Suppressor macrophage (primary cell): ENCODE data around the gene SCAF4.
A peak's percentile ranks its signal among the peaks of the same experiment; 100 is the strongest.
"Not testable (repeated sequence)": the region's sequence is repeated elsewhere in the genome, so short reads cannot be mapped to it uniquely, and the experiment has no call there.

Source experiments
- DNase-seq, 4 experiments: peaks; one replicate each; pipeline ENCODE4 v3.0.0-alpha.2; 2020 to 2022

Gene SCAF4

DNA sequence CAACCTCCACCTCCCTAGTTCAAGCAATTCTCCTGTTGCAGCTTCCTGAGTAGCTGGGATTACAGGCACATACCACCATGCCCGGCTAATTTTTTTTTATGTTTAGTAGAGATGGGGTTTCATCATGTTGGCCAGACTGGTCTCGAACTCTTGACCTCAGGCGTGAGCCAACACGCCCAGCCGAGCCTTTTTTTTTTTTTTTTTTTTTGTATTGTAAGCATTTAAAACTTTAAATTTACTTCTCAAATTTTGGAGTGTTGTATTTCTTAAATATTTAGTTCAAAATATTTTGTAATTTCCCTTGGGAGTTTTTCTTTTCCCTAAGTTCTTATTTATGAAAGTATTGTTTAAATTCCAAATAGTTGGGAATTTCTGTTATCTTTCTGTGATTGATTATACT is 9.2 kb upstream of the SCAF4 start:
- no peak for DNase-seq

DNA sequence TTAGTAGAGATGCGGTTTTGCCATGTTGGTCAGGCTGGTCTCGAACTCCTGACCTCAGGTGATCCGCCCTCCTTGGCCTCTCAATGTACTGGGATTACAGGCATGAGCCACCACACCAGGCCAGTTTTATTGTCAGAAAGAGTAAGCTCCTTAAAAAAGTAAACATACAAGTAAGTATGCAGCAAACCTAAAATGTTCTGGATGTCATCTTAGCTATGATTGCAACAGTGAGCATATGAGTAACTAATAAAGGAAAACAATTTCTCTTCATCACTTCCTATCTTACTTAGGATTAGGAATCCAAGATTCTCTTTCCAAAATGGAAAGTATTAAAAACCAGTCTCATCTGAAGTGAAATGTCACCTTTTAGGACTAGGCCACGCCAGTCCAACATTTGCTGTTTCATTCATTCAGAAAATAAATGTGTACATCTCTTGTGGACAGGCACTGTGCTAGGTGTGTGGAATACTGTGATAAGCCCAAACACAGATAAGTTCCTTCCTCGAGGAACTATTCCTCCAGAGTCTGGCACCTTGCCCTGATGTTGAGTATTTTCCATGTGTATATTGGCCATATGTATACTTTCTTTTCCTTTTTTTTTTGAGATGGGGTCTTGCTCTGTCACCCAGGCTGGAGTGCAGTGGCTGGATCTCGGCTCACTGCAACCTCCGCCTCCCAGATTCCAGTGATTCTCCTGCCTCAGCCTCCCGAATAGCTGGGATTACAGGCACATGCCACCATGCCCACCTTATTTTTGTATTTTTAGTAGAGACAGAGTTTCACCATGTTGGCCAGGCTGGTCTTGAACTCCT is 5.9 kb upstream of the SCAF4 start:
- not testable (repeated sequence) for DNase-seq

DNA sequence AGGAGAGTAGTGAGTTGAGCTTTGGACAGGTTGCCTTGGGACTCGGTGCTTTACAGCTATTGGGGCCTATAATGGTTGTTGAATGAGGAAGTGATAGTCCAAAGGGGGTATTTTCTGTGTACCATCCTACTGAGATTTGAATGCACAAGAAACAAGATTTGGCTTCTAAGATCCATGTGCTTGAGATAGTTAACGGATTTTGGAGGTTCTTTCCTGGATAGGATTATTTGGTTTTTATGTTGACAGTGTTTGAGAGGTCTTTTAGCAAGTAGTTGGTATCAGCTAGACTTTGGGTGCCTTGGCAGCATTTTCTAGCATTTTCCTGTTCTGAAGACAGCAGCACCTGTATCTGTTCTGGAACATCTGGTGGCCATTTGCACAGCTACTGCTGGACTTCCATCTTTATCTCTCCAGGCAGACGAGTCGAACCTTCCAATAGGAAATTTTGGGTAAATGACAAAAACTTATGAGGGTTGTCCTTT is 3.6 kb upstream of the SCAF4 start:
- no peak for DNase-seq

DNA sequence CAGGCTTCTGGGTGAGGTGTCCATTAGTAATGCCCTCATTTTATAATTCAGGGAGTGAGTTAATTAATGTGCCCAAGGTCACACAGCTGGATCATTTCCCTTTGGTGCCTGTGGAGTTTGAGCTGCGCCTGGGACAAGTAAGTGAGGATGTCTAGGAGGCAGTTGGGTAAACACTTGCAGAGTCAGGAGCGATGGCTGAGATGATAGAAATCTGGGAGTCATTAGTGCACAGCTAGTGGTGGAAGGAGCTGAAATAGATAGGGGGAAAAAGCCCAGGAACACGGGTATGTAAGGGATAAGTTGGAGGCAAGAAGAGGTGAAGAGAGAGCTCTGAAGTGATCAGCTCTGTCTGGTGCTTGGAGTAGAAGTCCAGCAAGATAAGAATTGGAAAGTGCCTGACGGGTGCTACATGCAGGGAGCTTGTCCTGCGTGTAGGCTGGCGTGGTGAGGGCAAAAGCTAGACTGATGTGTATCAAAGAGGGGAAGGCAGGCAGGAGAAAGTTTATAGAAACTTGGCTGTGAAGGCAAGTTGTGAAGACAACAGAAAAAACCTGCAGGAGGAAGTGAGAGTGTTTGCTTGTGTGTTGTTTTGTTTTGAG is 1.7 kb upstream of the SCAF4 start:
- DNase-seq = no peak

DNA sequence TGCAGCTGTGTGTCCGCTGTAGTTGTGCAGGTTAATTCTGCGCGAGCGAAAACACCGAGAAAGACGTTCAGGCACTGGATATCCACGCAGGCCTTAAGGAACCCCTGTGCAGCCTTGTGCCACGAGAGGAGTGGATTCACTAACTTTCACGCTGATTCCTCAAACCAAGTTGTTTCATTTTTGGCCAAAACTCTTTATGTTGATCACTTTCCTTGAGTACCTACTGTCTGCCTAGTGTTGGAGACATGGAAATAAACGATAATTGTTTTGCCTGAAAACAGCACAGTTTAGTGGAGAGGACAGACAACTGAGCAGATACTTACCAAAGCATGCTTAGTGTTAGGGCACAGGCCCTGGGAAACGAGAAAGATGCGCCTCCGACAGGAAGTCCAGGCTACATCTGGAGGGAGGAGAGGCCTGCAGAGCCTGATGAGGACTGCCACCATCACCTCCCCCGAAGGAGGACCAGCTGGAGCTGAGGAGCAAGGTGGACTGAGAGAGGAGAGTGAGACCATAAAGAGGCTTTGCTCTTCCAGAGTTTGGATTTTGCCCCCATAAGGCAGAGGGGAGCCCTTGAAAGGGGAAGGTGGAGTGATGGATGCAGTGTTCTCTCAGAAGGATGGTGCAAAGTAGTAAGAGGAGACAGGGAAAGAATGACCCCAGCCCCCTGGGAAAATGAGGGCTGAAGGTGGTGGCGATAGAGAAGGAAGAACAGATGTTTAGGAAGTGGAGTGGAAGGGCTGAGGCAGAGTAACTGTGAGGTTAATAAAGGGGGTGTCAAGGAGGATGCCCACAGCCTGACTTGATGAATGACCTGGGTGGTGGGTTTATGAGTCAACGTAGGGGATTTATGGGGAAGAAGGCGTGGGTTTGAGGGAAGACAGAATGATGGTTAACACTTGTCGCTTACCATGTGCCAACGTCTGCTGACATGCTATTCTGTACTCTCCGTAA is 956 bp upstream of the SCAF4 start:
- DNase-seq = peak in 3 of 4 experiments; percentile 22 to 30 (median 23)

DNA sequence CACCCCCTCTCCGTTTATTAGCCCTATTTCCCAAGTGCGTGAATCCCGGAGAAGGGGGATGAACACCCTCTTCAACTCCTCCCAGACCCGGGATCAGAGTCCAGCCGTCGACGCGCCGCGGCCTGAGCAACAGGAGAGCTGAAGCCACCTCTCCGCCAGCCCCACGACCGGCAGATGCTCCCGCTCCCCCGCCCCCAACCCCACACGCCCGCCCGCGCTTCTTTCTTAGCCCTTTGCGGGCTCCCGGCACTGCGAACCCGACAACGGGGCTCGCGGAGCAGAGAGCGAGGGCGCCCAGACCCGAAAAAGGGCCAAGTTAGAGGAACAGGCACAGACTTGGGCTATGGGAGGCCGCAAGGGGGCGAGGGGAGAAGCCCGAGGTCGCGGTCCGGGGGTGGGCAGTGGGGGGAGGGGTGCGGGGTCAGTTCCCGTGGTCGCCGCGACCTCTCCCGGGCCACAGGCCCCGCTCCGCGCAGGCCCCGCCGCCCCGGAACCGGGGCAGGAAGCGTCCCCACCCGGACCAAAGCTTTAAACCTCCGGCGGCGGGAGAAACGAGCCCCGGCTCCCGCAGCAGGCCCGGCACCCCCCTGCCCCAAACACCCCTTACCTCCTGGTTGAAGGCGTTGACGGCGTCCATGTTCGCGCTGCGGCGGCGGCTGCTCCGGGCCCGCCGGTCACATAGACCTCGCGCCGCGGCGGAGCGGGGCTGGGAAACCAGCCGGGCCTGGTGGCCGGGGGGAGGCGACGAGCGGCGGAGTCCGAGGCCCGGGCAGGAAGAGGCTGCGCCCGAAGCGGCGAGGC is 662 bp downstream of the SCAF4 start:
- DNase-seq = peak; percentile 35 to 74 (median 58)

DNA sequence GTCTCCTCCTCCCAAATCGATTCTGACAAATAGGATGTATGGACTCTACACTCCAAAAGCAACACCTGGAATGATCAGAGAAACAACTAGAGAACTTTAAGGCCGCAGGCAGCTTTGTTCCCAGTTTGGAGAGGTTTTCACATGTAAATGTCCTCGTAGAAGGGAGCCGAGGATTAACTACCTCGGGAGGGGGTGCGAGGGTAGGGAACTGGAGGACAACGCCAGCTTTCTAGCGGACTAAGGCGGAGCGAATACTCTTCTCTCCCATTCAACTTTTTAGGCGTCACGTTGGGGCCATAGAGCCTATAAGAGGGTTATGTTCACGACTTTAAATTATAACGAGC is 1.2 kb downstream of the SCAF4 start:
- DNase-seq = peak in 3 of 4 experiments; percentile 57 to 62 (median 59)

DNA sequence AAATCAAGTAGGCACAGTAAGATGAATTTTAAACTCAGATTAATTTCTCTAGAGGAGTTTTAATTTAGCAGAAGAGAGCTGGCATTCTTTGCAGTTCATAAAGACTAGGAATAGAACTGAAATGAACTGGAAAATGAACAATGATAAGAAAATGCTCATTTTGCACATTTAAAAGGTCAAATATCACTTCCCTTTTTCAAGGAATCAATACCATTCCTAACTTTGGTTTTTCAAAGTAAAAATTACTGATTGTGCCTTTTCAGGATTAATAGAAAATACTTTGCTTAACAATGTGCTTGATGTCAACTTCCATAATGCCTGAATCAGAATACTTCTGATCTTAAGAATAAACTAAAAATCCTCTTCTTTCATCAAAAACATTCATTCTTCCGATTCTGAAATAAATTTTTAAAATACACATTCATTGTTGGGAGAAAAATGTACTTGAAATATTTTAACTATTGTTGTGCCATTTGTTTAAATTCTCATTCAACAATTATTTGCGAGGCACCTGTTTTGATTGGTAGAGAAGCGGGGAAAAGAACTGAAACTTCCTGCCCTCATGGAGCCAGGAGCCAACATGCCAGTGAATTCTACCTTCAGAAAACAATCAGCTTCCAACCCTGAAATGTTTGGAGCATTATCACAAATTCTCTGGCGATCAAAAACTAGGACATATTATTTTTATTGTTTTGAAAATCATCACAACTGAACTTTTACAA is 2.1 kb downstream of the SCAF4 start:
- DNase-seq = no peak

DNA sequence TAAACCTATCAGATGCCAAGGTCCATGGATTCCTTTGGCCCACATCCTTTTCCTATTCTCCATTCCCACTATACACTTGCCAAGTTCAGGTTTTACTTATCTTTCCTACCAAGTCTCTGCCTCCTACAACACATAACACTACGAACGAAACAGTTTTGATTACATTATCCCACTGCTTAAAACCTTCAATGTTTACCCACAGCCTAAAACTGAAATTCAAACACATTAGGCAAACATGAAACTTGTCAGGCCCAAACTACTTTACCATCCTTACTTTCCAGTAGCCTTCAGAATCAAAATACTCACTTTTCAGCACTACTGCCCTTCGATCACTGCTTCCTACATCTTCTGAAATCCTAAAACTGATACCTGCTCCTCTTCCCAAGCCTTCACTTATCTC is 3.0 kb downstream of the SCAF4 start:
- DNase-seq = no peak

DNA sequence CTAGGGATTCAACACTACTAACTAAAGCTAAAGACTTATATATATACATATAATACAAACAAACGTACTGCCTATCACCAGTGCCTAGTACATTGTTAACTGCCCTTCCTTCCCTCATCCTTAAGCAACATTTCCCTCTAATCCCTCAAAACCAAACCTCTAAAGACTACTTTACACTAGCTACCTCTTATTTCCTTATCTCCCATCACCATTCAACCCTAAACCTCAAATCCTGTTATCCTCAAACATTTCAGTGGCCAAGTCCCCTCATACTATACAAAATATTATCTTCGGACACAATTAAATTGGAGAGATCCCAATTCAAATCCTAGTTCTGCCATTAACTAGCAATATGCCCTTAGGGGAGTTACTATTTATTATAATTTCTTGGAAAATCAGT is 3.7 kb downstream of the SCAF4 start:
- DNase-seq = no peak

DNA sequence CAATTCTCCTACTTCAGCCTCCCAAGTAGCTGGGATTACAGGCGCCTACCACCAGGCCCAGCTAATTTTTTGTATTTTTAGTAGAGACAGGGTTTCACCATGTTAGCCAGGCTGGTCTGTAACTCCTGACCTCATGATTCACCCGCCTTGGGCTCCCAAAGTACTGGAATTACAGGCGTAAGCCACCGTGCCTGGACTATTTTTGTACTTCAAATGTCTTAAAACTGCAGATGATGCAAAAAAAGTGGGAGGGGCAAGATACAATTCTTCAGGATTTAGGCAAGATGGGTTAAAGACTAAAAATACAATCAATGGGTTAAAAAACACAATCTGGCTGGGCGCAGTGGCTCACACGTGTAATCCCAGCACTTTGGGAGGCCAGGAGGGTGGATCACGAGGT is 4.7 kb downstream of the SCAF4 start:
- DNase-seq = peak in 2 of 4 experiments; percentile 12 to 26

DNA sequence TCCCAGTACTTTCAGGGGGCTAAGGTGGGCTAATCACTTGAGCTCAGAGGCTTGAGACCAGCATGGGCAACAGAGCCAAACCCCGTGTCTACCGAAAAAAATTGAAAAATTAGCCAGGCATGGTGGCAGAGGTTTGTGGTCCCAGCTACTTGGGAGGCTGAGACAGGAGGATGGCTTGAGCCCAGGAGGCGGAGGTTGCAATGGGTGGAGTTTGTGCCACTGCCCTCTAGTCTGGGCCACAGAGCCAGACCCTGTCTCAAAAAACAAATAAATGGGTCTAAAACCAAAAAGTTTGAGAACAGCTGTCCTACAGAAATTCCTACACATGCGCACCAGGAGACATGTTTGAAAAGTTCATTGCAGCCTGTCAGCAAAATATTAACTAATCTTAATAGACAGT is 5.5 kb downstream of the SCAF4 start:
- DNase-seq = no peak

DNA sequence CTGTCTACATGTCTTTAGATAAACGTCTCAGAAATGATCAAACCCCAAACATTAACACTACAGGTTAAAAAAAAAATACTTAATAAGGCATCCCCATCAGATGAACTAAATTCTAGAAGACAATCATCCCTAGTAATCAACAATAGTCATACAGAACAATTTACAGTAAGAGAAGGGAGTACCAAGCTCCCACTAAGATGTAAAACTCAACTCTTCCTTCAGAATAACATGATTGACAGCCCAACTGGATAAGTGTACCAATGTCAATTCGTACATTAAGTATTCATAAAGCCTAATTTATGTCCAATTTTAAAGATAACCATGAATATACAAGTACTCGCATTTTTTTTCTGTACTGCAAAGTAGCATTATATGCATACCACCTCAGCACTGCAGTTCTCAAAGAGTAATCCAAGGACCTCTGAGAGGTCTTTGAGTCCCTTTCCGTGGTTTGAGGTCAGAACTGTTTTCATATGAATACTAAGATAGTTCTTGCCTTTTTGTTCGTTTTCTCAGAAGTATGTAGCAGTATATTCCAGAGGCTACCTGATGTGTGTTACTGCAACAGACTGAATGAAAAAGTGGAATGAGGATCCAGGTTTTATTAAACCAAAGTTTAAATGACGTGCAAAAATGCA is 6.6 kb downstream of the SCAF4 start:
- no peak for DNase-seq

DNA sequence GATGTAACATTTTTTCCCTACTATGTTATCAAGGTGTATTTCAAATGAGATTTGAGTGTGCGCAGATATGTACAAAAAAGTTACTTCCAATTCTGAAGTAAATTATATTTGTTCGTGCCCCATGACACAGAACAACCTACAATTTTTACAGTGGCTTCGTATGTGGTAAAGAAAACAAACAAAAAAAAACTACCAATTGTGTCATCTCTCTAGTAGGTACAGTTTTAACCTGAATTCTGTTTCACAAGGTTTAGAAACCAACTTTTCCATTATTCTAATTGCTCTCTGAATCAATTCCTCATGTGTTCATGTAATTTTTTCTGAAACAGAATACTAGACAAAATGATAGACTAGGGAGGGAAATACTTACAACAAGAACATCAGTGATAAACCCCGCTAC is 7.4 kb downstream of the SCAF4 start:
- DNase-seq = no peak

DNA sequence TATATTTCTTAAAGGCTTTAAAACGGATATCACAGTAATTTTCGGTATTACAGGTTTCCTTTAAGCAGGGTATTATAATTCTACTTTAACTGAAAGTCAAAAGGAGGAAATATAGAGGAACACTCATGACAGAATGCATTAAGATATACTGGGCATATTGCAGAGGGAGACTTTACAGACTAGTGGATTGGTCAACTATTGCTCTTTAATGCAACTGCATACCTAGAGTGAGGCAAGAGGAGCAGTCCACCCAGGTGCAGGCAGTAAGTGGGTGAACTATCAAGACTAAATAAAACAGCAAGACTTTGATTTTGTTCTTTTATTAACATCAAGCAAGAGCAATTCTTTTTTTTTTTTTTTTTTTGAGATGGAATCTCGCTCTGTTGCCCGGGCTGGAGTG is 10.5 kb downstream of the SCAF4 start:
- no peak for DNase-seq

DNA sequence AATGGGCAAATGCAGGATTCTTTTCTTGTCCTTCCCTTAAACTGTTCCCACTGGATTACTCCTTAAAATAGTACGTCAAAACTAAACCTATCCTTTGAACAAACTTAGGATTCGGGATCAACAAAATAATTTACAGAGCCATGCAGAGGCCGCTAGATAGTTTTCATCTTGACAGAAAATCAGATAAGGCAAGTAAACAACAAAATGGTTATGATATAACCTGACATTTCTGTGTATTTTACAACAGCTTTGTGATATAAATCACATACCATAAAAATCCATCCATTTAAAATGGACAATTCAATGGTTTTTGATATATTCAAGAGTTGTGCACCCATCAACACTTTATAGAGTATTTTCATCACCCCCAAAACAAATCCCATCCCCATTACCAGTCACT is 11.2 kb downstream of the SCAF4 start:
- no peak for DNase-seq

DNA sequence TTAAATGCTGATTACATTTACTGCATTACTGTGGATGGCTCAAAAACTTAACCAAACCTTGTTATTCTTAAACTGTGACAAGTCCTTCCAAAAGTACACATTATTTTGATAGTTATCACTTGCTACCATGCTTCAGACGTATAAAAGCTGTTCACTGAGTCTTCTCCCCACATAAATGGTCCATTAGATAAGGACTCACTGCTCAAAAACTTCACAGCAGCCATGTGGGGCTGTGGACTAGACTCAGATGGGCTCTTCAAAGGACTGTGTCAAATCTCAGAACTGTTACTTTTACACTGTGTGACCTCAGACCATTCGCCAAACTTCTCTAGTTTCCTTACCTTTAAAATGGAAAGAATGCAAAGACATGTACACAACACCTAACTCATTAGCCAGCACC is 11.6 kb downstream of the SCAF4 start:
- DNase-seq = no peak

DNA sequence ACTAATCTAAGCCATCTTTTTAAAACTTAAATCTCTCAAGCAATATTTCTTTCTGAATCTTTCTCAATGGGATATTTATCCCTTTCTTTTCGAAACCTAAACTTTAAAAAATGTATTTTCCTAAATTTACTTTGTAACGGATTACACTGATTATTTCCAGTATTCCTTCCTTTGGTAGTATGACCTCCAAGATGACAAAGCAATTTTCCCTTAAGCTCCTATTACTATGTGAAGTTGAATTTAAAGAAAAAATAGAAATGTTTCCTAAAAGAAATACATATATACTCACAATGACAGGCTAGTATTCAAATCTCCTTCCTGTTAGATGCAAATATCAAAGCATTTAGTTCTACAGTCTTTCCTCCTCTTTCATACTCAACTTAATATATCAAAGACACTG is 15.8 kb downstream of the SCAF4 start:
- no peak for DNase-seq

DNA sequence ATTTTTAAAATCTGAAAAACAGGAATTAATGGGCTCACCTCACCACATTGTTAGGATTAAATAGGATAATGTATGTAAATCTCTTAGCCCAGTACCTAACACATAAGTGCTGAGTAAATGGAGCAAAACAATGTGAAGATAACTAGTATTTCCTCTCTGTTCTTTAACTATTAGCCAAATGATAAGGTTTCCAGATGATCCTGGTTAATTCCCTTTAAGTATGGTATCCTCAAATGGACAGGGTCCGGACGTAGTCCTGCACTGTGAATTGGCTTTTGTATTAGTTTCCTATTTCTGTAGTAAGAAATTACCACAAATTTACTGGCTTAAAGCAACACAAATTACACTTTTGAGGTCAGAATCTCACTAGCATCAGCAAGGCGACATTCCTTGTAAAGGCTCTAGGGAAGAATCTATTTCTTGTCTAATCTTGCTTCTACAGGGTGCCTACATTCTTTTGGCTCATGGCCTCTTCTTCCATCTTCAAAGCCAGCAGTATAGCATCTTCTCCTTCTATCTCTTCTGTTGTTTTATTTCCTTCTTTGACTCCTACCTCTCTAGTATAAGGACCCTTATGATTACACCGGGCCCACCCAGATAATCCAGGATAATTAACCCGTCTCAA is 17.1 kb downstream of the SCAF4 start:
- no peak for DNase-seq

DNA sequence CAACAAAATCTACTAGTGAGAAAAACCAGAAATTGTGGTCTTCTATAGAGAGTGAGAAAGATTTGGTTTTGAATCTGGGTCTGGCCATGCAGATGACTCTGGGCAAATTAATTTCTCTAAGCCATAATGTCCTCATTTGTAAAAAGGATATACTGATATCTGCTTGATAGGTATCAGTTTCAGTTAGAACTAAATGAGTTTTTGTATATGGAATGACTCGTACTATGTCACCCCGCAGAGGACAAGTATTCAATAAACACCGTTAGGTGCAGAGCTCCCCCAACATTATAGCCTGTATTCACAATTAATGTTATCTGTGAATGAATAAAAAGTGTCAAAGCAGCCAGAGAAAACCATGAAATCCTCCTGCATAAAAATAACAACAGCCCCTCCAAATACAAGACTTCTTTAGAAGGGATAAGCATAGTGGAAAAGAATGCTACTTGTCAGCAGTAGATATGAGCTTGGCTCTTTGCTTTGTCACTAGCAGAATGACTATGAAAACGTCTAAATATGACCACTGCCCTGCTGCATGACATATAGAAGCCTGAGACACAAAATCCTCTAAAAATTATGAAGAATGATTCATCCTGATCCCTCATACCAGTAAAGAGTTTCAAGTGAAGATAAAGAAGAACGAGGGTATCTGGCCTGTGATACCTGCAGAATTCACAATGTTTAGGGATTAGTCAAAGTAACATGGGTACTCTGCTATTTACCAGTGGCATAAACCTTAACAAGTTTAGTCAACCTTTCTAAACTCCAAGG is 17.8 kb downstream of the SCAF4 start:
- DNase-seq = no peak
